H9 (cell line): Measurements from ENCODE around the gene EVPL. TPM values are rescaled to one million over a fixed set of nuclear protein-coding genes. Genes with fewer than 3 reads are reported as not detected.

ENCODE experiments used
- DNase-seq: peaks from one replicate; pipeline ENCODE4 v3.0.0-alpha.2; 2017
- H2AFZ ChIP-seq: one replicate; pipeline ENCODE4 v1.6.1; 2013; ENCODE audit warnings: mild to moderate bottlenecking, low read length, control low read depth, moderate library complexity
- H2AK5ac ChIP-seq: 2 replicates; pipeline ENCODE4 v1.6.1; 2013; ENCODE audit warnings: low read length, control low read depth, mixed read lengths; ENCODE audit not compliant: insufficient read length
- H2BK120ac ChIP-seq: one replicate; pipeline ENCODE4 v1.6.1; 2013; ENCODE audit warnings: low read depth, mild to moderate bottlenecking, low read length, control low read depth, inconsistent platforms; ENCODE audit not compliant: poor library complexity, severe bottlenecking
- H2BK12ac ChIP-seq: 2 replicates; pipeline ENCODE4 v1.6.1; 2013; ENCODE audit warnings: low read length, control low read depth, mixed read lengths, low read depth; ENCODE audit not compliant: insufficient read length
- H2BK15ac ChIP-seq: 2 replicates; pipeline ENCODE4 v1.6.1; 2013; ENCODE audit warnings: low read depth, low read length, control low read depth
- H2BK20ac ChIP-seq: one replicate; pipeline ENCODE4 v1.6.1; 2013; ENCODE audit warnings: low read depth, mild to moderate bottlenecking, low read length, control low read depth, inconsistent platforms; ENCODE audit not compliant: poor library complexity, severe bottlenecking
- H2BK5ac ChIP-seq: 2 replicates; pipeline ENCODE4 v1.6.1; 2013; ENCODE audit warnings: low read length, control low read depth, mixed read lengths; ENCODE audit not compliant: insufficient read length
- H3K14ac ChIP-seq: 2 replicates; pipeline ENCODE4 v1.6.1; 2013; ENCODE audit warnings: low read length, control low read depth; ENCODE audit not compliant: insufficient read depth
- H3K18ac ChIP-seq: 2 replicates; pipeline ENCODE4 v1.6.1; 2013; ENCODE audit warnings: low read depth, mild to moderate bottlenecking, mixed read lengths, low read length, control low read depth; ENCODE audit not compliant: insufficient read length
- H3K23ac ChIP-seq: 2 replicates; pipeline ENCODE4 v1.6.1; 2013; ENCODE audit warnings: low read length, control low read depth, mixed read lengths, low read depth; ENCODE audit not compliant: insufficient read length
- H3K23me2 ChIP-seq: 2 replicates; pipeline ENCODE4 v1.6.1; 2013; ENCODE audit warnings: low read depth, mild to moderate bottlenecking, mixed read lengths, low read length, control low read depth; ENCODE audit not compliant: insufficient read length, poor library complexity, severe bottlenecking
- H3K27ac ChIP-seq: 2 replicates; pipeline ENCODE4 v1.5.1; 2013; ENCODE audit warnings: low read length, control low read depth, mixed read lengths, low read depth; ENCODE audit not compliant: insufficient read length
- H3K27me3 ChIP-seq: 2 replicates; pipeline ENCODE4 v1.6.1; 2013; ENCODE audit warnings: low read length, control low read depth, inconsistent platforms; ENCODE audit not compliant: insufficient read depth
- H3K4ac ChIP-seq: 2 replicates; pipeline ENCODE4 v1.6.1; 2013; ENCODE audit warnings: low read depth, mild to moderate bottlenecking, control low read depth, inconsistent platforms, low read length, moderate library complexity
- H3K4me1 ChIP-seq: 2 replicates; pipeline ENCODE4 v1.6.1; 2013; ENCODE audit warnings: low read length, control low read depth, inconsistent platforms; ENCODE audit not compliant: insufficient read depth
- H3K4me2 ChIP-seq: 2 replicates; pipeline ENCODE4 v1.6.1; 2013; ENCODE audit warnings: low read length, control low read depth, mixed read lengths; ENCODE audit not compliant: insufficient read length, insufficient read depth
- H3K56ac ChIP-seq: 2 replicates; pipeline ENCODE4 v1.6.1; 2013; ENCODE audit warnings: low read depth, mild to moderate bottlenecking, mixed read lengths, low read length, control low read depth; ENCODE audit not compliant: insufficient read length
- H3K79me1 ChIP-seq: 2 replicates; pipeline ENCODE4 v1.6.1; 2013; ENCODE audit warnings: low read depth, mild to moderate bottlenecking, moderate library complexity, low read length, control low read depth, inconsistent platforms; ENCODE audit not compliant: insufficient read depth, poor library complexity, severe bottlenecking
- H3K79me2 ChIP-seq: 2 replicates; pipeline ENCODE4 v1.6.1; 2013; ENCODE audit warnings: low read length, control low read depth, inconsistent platforms; ENCODE audit not compliant: insufficient read depth
- H3K9ac ChIP-seq: 2 replicates; pipeline ENCODE4 v1.6.1; 2013; ENCODE audit warnings: low read length, control low read depth, mixed read lengths; ENCODE audit not compliant: insufficient read length; ENCODE audit errors: extremely low read depth
- H3K9me3 ChIP-seq: one replicate; pipeline ENCODE4 v1.6.1; 2013; ENCODE audit warnings: low read depth, low read length, inconsistent platforms; ENCODE audit not compliant: control insufficient read depth
- H3T11ph ChIP-seq: one replicate; pipeline ENCODE4 v1.6.1; 2013; ENCODE audit warnings: mild to moderate bottlenecking, low read length, control low read depth, inconsistent platforms
- H4K20me1 ChIP-seq: one replicate; pipeline ENCODE4 v1.6.1; 2013; ENCODE audit not compliant: control insufficient read depth, insufficient read length, insufficient read depth
- H4K5ac ChIP-seq: 2 replicates; pipeline ENCODE4 v1.6.1; 2013; ENCODE audit warnings: low read depth, mild to moderate bottlenecking, mixed read lengths, low read length, control low read depth; ENCODE audit not compliant: insufficient read length
- H4K8ac ChIP-seq: replicated peaks from 2 replicates; pipeline ENCODE4 v1.6.1; 2013; ENCODE audit warnings: low read length, control low read depth, mixed read lengths, low read depth; ENCODE audit not compliant: insufficient read length
- H4K91ac ChIP-seq: 2 replicates; pipeline ENCODE4 v1.6.1; 2013; ENCODE audit warnings: low read depth, mild to moderate bottlenecking, moderate library complexity, mixed read lengths, low read length, control low read depth; ENCODE audit not compliant: insufficient read length
- H3K27ac Mint-ChIP-seq, 3 experiments: 2 replicates in 2 of 3; 3 replicates in 1 of 3; pipeline ENCODE4 v1.8.0; 2020 to 2021; ENCODE audit warnings: mixed read lengths in 3 of 3, mild to moderate bottlenecking in 1 of 3, moderate library complexity in 1 of 3
- H3K27me3 Mint-ChIP-seq: 2 replicates; pipeline ENCODE4 v1.8.0; 2021; ENCODE audit warnings: low read depth, mild to moderate bottlenecking, moderate library complexity, mixed read lengths
- H3K36me3 Mint-ChIP-seq, 3 experiments: 2 replicates in 2 of 3; 3 replicates in 1 of 3; pipeline ENCODE4 v1.8.0; 2020 to 2021; ENCODE audit warnings: low read depth in 3 of 3, mixed read lengths in 3 of 3; ENCODE audit not compliant: insufficient read depth in 1 of 3
- H3K4me1 Mint-ChIP-seq, 2 experiments: 2 replicates each; pipeline ENCODE4 v1.8.0; 2020; ENCODE audit warnings: mixed read lengths in 2 of 2
- H3K4me3 Mint-ChIP-seq, 2 experiments: 2 replicates in 1 of 2; 3 replicates in 1 of 2; pipeline ENCODE4 v1.8.0; 2020 to 2021; ENCODE audit warnings: mild to moderate bottlenecking in 2 of 2, mixed read lengths in 2 of 2, moderate library complexity in 1 of 2
- H3K9me3 Mint-ChIP-seq, 2 experiments: 2 replicates in 1 of 2; 3 replicates in 1 of 2; pipeline ENCODE4 v1.8.0; 2020; ENCODE audit warnings: mild to moderate bottlenecking in 2 of 2, mixed read lengths in 2 of 2, moderate library complexity in 1 of 2
- WGBS: extraction: QIAGEN DNeasy Blood & Tissue Kit; methylation state at CpG from one replicate; pipeline ENCODE4 v1.1.7; 2013; ENCODE audit warnings: missing lambda C conversion rate, low lambda C conversion rate, mixed read lengths; ENCODE audit not compliant: insufficient read length; ENCODE audit errors: extremely low coverage; 5-methylcytosine and 5-hydroxymethylcytosine counted together
- total RNA-seq: library from RNA; stranded (reverse); gene quantifications from 2 replicates; pipeline ENCODE4 v1.2.1, GENCODE V29; 2021
- TF ChIP-seq, protein P1 (sequence below): fragments of 200-600 bp; sonication (generic); conservative IDR thresholded peaks from 3 replicates; pipeline ENCODE4 v1.8.0; 2021; ENCODE audit warnings: antibody characterized with exemption, mild to moderate bottlenecking

EVPL gene
- total RNA-seq, 1 experiment from 2014 or later, result 0.48 TPM

DNA sequence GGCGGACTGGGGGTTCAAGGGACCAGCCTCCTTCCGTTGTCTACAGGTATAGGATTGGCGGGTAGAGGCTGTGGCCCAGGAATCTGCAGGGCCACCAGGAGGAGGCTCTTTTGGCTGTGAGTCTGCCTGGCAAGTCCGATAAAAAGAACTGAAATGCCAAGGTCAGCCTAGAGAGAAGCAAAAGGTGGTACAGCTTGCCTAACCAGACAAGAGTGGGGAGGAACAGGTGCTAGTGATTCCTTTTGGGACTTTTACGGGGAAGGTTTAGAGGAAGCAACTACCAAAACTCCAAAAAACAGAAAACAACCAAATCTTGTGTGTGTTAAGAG, 5.6 kb upstream of the EVPL start:
- Histone ChIP-seq H3K14ac (no peak overlapping the region), H3K23me2 (no peaks in the 10 kb centered on the region), H3K4ac (no peak overlapping the region), H3K79me1 (no peaks in the 10 kb centered on the region), H2AK5ac (no peak overlapping the region), H3K9me3 (no peaks in the 10 kb centered on the region), H3K18ac (no peak overlapping the region), H3K4me2 (no peak overlapping the region), H2BK15ac (no peak overlapping the region), H3K9ac (no peak overlapping the region), H3K27ac (no peak overlapping the region), H3K27me3 (no peaks in the 10 kb centered on the region), H4K5ac (no peak overlapping the region), H3K56ac (no peak overlapping the region), H2BK5ac (no peak overlapping the region), H2BK120ac (no peak overlapping the region), H2BK12ac (no peak overlapping the region), H2BK20ac (no peak overlapping the region), H3K4me1 (peaks cover 2% of the 10 kb centered on the region; the same call in 1 of the 2 replicates), H3K23ac (no peak overlapping the region), H4K91ac (no peak overlapping the region), H4K8ac (no peak overlapping the region), H3T11ph (no peak overlapping the region), H3K79me2 (no peaks in the 10 kb centered on the region), H4K20me1 (no peaks in the 10 kb centered on the region), H2AFZ (no peak overlapping the region)
- H3K9me3 Mint-ChIP-seq, result no peaks in the 10 kb centered on the region; a peak in 1 of 5 replicates
- peaks cover 0 to 2% (median 0%) of the 10 kb centered on the region in 3 experiments; a peak in 2 of 7 replicates for H3K36me3 Mint-ChIP-seq
- no CpG with 5 or more reads among the region's 5 CpGs for WGBS
- H3K4me3 Mint-ChIP-seq, result no peak overlapping the region
- DNase-seq, result no peak
- H3K27me3 Mint-ChIP-seq, result no peaks in the 10 kb centered on the region
- H3K4me1 Mint-ChIP-seq, result peaks cover 28 to 29% of the 10 kb centered on the region in 2 experiments
- TF ChIP-seq, protein P1, sequence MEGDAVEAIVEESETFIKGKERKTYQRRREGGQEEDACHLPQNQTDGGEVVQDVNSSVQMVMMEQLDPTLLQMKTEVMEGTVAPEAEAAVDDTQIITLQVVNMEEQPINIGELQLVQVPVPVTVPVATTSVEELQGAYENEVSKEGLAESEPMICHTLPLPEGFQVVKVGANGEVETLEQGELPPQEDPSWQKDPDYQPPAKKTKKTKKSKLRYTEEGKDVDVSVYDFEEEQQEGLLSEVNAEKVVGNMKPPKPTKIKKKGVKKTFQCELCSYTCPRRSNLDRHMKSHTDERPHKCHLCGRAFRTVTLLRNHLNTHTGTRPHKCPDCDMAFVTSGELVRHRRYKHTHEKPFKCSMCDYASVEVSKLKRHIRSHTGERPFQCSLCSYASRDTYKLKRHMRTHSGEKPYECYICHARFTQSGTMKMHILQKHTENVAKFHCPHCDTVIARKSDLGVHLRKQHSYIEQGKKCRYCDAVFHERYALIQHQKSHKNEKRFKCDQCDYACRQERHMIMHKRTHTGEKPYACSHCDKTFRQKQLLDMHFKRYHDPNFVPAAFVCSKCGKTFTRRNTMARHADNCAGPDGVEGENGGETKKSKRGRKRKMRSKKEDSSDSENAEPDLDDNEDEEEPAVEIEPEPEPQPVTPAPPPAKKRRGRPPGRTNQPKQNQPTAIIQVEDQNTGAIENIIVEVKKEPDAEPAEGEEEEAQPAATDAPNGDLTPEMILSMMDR, result no peak
- no peak overlapping the region for H3K27ac Mint-ChIP-seq
